GM23338 (cell line): ENCODE results near the gene TTC33. TPM values are rescaled to one million over a fixed set of nuclear protein-coding genes. Genes with fewer than 3 reads are reported as not detected.

Experiments
- CREB1 ChIP-seq: fragments of 250-450 bp; sonication (Bioruptor Pico); IDR thresholded peaks from 2 replicates; pipeline ENCODE4 v1.5.0; 2020; ENCODE audit warnings: low read depth, mild to moderate bottlenecking, moderate library complexity
- EZH2 ChIP-seq: fragments of 200-600 bp; sonication (generic); IDR thresholded peaks from one replicate; pipeline ENCODE4 v1.8.0; 2017; ENCODE audit warnings: antibody characterized with exemption, mild to moderate bottlenecking, low read depth; ENCODE audit not compliant: unreplicated experiment
- REST ChIP-seq: IDR thresholded peaks from one replicate; pipeline ENCODE4 v1.6.1; 2018; ENCODE audit warnings: antibody characterized with exemption; ENCODE audit not compliant: unreplicated experiment
- STAT1 ChIP-seq: IDR thresholded peaks from one replicate; pipeline ENCODE4 v1.6.1; 2016; ENCODE audit warnings: antibody characterized with exemption; ENCODE audit not compliant: unreplicated experiment
- ZNF331 ChIP-seq: fragments of 250-450 bp; sonication (Bioruptor Pico); IDR thresholded peaks from 2 replicates; pipeline ENCODE4 v1.5.0; 2020; ENCODE audit warnings: low read depth, mild to moderate bottlenecking, moderate library complexity
- ZNF462 ChIP-seq: fragments of 250-450 bp; sonication (Bioruptor Pico); IDR thresholded peaks from 2 replicates; pipeline ENCODE4 v1.5.0; 2020; ENCODE audit warnings: mild to moderate bottlenecking, moderate library complexity
- polyA plus RNA-seq: library from polyadenylated mRNA; unstranded; fragments of >200 nt; fragmentation: Nextera tagmentation; extraction: Ambion mirVana; gene quantifications from 2 replicates; pipeline ENCODE4 v1.2.1, GENCODE V29; 2016
- total RNA-seq: library from RNA; depleted of rRNA; stranded (reverse); fragments of >200 nt; shearing (Covaris generic); gene quantifications from 2 replicates; pipeline ENCODE4 v1.2.3, GENCODE V29; 2014

TTC33 gene
- total and polyA plus RNA-seq, 2 experiments from 2014 or later: 4.1 to 11.5 TPM

GRCh38 chr5:40570408-40571129, 185.2 kb downstream of the TTC33 start (continued):
- no peak for TF ChIP-seq ZNF462 (CRISPR knock-in tag)
- no peak for TF ChIP-seq CREB1 (CRISPR knock-in tag)
- no peak for TF ChIP-seq EZH2
- TF ChIP-seq REST: no peak
- no peak for TF ChIP-seq ZNF331 (CRISPR knock-in tag)
- TF ChIP-seq STAT1: no peak
